AG08395 (cell line): ENCODE measurements around the gene ACTL7B.
"Not testable (repeated sequence)": the region's sequence is repeated elsewhere in the genome, so short reads cannot be mapped to it uniquely, and the experiment has no call there.

Experiments used
- DNase-seq: peaks from one replicate; pipeline ENCODE4 v3.0.0; 2012; ENCODE audit warnings: mixed read lengths, low spot score

ACTL7B gene

GRCh38 chr9:108855888-108856287, at the start of gene ACTL7B:
ACTL7B (minus strand) TSS chr9:108855986; CDS start chr9:108855930, 56 bp downstream.
- no peak for DNase-seq

- no peak for DNase-seq
These were observed 49.7 kb upstream of the ACTL7B start for GRCh38 chr9:108905494-108905893.

GRCh38 chr9:108904161-108904560, 48.4 kb upstream of the ACTL7B start:
- no peak for DNase-seq

- no peak for DNase-seq
These were observed 47.8 kb upstream of the ACTL7B start for GRCh38 chr9:108903420-108904103.

- DNase-seq = no peak
These were observed 44.4 kb upstream of the ACTL7B start for GRCh38 chr9:108900176-108900575.

GRCh38 chr9:108899023-108899695, 43.4 kb upstream of the ACTL7B start:
- DNase-seq = not testable (repeated sequence)

- no peak for DNase-seq
These were observed 41.7 kb upstream of the ACTL7B start for GRCh38 chr9:108897324-108898096.

GRCh38 chr9:108894225-108894997, 38.6 kb upstream of the ACTL7B start:
- no peak for DNase-seq

GRCh38 chr9:108889649-108890067, 33.9 kb upstream of the ACTL7B start:
- no peak for DNase-seq

- not testable (repeated sequence) for DNase-seq
These were observed 30.9 kb upstream of the ACTL7B start for GRCh38 chr9:108886594-108887271.

GRCh38 chr9:108885643-108886348, 30.0 kb upstream of the ACTL7B start:
- DNase-seq = peak; percentile 22

GRCh38 chr9:108884701-108885100, 28.9 kb upstream of the ACTL7B start:
- no peak for DNase-seq

GRCh38 chr9:108883085-108883484, 27.3 kb upstream of the ACTL7B start:
- DNase-seq = no peak

- DNase-seq = no peak
These were observed 26.5 kb upstream of the ACTL7B start for GRCh38 chr9:108882052-108882888.

GRCh38 chr9:108880738-108881316, 25.0 kb upstream of the ACTL7B start:
- DNase-seq = no peak

- no peak for DNase-seq
These were observed 21.7 kb upstream of the ACTL7B start for GRCh38 chr9:108877524-108877923.

GRCh38 chr9:108876425-108876824, 20.6 kb upstream of the ACTL7B start:
- no peak for DNase-seq

- no peak for DNase-seq
These were observed 18.4 kb upstream of the ACTL7B start for GRCh38 chr9:108874058-108874788.
